Measurements from ENCODE around the gene NTN1. TPM values are rescaled to one million over a fixed set of nuclear protein-coding genes. Genes with fewer than 3 reads are reported as not detected.

Gene NTN1
- total RNA-seq, 1 experiment from 2014 or later = 4.2 TPM

DNA sequence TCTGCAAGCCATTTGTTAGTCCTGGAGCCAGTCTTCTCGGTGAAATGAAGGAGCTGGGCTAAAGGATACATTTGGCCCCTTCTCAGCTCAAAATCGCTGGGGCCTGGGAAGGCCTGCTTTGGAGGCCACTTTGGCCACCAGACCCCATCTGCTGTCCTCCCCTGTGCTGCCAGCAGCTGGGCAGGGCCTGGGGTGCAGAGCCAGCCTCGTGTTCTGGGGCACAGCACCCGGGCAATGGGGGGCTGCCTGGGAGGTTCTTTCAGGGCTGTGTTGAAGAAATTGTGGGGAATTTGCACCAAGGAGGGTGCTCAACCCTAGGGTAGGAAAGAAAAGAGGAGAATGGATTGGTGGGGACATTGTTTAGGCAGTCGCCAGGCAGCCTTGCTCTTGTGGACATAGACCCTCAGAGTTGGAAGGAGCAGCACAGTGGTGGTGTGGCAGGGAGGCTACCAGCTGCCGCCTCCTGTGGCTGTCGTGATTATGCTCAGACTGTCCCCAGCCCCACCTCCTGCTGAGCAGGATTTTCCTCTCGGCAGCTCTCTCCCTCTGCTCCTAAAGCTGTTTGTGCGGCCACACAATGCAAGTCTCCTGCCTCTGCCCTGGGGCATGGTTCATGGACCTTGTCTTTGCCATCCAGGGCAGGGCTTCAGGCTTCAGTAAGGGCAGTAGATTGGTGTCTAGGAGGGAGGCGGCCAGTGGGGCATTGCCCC is 174.8 kb downstream of the NTN1 start:
- no peak for DNase-seq (ENCODE audit: low read depth, low spot score)
- TF ChIP-seq ELF1 (IDR thresholded peaks at IDR 0.05; ENCODE audit: borderline replicate concordance, low read depth) (no peak), SIN3A (IDR thresholded peaks at IDR 0.05; ENCODE audit: low read depth) (no peak), RAD21 (IDR thresholded peaks at IDR 0.05; ENCODE audit: low read depth) (no peak), TCF7L2 (IDR thresholded peaks at IDR 0.05; ENCODE audit: borderline replicate concordance, extremely low read depth, insufficient read depth, insufficient read length) (no peak), ZFX (IDR thresholded peaks at IDR 0.05) (no peak), EZH2 (IDR thresholded peaks at IDR 0.05) (no peak), EGR1 (IDR thresholded peaks at IDR 0.05; ENCODE audit: low read depth) (no peak), EZH2phosphoT487 (IDR thresholded peaks at IDR 0.05; ENCODE audit: borderline replicate concordance) (no peak), JUND (IDR thresholded peaks at IDR 0.05) (no peak)
- TF ChIP-seq, protein P1, sequence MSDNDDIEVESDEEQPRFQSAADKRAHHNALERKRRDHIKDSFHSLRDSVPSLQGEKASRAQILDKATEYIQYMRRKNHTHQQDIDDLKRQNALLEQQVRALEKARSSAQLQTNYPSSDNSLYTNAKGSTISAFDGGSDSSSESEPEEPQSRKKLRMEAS (IDR thresholded peaks at IDR 0.05) = no peak
- TF ChIP-seq, protein P2, sequence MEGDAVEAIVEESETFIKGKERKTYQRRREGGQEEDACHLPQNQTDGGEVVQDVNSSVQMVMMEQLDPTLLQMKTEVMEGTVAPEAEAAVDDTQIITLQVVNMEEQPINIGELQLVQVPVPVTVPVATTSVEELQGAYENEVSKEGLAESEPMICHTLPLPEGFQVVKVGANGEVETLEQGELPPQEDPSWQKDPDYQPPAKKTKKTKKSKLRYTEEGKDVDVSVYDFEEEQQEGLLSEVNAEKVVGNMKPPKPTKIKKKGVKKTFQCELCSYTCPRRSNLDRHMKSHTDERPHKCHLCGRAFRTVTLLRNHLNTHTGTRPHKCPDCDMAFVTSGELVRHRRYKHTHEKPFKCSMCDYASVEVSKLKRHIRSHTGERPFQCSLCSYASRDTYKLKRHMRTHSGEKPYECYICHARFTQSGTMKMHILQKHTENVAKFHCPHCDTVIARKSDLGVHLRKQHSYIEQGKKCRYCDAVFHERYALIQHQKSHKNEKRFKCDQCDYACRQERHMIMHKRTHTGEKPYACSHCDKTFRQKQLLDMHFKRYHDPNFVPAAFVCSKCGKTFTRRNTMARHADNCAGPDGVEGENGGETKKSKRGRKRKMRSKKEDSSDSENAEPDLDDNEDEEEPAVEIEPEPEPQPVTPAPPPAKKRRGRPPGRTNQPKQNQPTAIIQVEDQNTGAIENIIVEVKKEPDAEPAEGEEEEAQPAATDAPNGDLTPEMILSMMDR (IDR thresholded peaks at IDR 0.05 in 2 of 3, conservative IDR thresholded peaks at IDR 0.05 in 1 of 3; ENCODE audit: borderline replicate concordance in 1 of 3, insufficient read depth in 1 of 3, low read depth in 2 of 3, low read length in 2 of 3) = no peak
- TF ChIP-seq, protein P3, sequence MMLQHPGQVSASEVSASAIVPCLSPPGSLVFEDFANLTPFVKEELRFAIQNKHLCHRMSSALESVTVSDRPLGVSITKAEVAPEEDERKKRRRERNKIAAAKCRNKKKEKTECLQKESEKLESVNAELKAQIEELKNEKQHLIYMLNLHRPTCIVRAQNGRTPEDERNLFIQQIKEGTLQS (IDR thresholded peaks at IDR 0.05) = no peak
- TF ChIP-seq, protein P4, sequence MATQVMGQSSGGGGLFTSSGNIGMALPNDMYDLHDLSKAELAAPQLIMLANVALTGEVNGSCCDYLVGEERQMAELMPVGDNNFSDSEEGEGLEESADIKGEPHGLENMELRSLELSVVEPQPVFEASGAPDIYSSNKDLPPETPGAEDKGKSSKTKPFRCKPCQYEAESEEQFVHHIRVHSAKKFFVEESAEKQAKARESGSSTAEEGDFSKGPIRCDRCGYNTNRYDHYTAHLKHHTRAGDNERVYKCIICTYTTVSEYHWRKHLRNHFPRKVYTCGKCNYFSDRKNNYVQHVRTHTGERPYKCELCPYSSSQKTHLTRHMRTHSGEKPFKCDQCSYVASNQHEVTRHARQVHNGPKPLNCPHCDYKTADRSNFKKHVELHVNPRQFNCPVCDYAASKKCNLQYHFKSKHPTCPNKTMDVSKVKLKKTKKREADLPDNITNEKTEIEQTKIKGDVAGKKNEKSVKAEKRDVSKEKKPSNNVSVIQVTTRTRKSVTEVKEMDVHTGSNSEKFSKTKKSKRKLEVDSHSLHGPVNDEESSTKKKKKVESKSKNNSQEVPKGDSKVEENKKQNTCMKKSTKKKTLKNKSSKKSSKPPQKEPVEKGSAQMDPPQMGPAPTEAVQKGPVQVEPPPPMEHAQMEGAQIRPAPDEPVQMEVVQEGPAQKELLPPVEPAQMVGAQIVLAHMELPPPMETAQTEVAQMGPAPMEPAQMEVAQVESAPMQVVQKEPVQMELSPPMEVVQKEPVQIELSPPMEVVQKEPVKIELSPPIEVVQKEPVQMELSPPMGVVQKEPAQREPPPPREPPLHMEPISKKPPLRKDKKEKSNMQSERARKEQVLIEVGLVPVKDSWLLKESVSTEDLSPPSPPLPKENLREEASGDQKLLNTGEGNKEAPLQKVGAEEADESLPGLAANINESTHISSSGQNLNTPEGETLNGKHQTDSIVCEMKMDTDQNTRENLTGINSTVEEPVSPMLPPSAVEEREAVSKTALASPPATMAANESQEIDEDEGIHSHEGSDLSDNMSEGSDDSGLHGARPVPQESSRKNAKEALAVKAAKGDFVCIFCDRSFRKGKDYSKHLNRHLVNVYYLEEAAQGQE (IDR thresholded peaks at IDR 0.05; ENCODE audit: low read depth) = no peak
- TF ChIP-seq, protein P5, sequence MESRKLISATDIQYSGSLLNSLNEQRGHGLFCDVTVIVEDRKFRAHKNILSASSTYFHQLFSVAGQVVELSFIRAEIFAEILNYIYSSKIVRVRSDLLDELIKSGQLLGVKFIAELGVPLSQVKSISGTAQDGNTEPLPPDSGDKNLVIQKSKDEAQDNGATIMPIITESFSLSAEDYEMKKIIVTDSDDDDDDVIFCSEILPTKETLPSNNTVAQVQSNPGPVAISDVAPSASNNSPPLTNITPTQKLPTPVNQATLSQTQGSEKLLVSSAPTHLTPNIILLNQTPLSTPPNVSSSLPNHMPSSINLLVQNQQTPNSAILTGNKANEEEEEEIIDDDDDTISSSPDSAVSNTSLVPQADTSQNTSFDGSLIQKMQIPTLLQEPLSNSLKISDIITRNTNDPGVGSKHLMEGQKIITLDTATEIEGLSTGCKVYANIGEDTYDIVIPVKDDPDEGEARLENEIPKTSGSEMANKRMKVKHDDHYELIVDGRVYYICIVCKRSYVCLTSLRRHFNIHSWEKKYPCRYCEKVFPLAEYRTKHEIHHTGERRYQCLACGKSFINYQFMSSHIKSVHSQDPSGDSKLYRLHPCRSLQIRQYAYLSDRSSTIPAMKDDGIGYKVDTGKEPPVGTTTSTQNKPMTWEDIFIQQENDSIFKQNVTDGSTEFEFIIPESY (IDR thresholded peaks at IDR 0.05; ENCODE audit: extremely low read depth, insufficient replicate concordance, low read length) = no peak
- Histone ChIP-seq H3K36me3 (ENCODE audit: control insufficient read depth in 1 of 2, insufficient read depth in 2 of 2, low read length in 2 of 2) (no peaks in the 10 kb centered on the region), H3K4me3 (replicated peaks in 1 of 2; ENCODE audit: low read depth in 1 of 2, low read length in 2 of 2) (no peak overlapping the region), H3K27ac (ENCODE audit: low read depth, low read length) (no peak overlapping the region), H3K9me3 (ENCODE audit: control insufficient read depth in 1 of 2, insufficient read depth in 1 of 2, low read depth in 1 of 2, low read length in 2 of 2) (no peaks in the 10 kb centered on the region), H3K79me2 (ENCODE audit: insufficient read depth, low read length) (no peaks in the 10 kb centered on the region), H3K9ac (ENCODE audit: low read length) (no peak overlapping the region), H3K4me2 (ENCODE audit: low read length) (peak overlapping the region; percentile 31), H4K20me1 (ENCODE audit: insufficient read depth) (no peaks in the 10 kb centered on the region), H2AFZ (ENCODE audit: low read depth, low read length, poor library complexity, severe bottlenecking) (no peak overlapping the region), H3K27me3 (ENCODE audit: insufficient read depth, low read length) (no peaks in the 10 kb centered on the region), H3K9me2 (ENCODE audit: insufficient read depth) (no peaks in the 10 kb centered on the region), H3K4me1 (ENCODE audit: control insufficient read depth in 1 of 2, insufficient read depth in 2 of 2, low read length in 2 of 2) (peaks cover 14 to 21% of the 10 kb centered on the region in 2 experiments)
- RAD21 ChIA-PET (ENCODE audit: low non-redundant PET in 1 of 2, low total read pairs in 2 of 2, uncharacterized antibody in 2 of 2, unreplicated experiment in 2 of 2) = no interaction called here
- POLR2A ChIA-PET = no interaction called here
- intact Hi-C loops (cut with micrococcal nuclease) = no loop called here
- ATAC-seq = peak; percentile 50
- CTCF ChIA-PET = no interaction called here
- BruUV-seq (replicated peaks) = no TSS peak

Data from HCT116 (cell line).